SIG-M5 treated with dmso at 0.1 percent for 504 hours (cell line): ENCODE data around the gene WNT16.

Experiments
- DNase-seq: peaks from one replicate; lab custom pipeline; 2025; ENCODE audit not compliant: unreplicated experiment; lab: John Stamatoyannopoulos, UW

WNT16 gene

GRCh38 chr7:121390109-121390508, 61.3 kb downstream of the WNT16 start:
- no peak for DNase-seq

- no peak for DNase-seq
Observed at GRCh38 chr7:121390617-121391016, 61.8 kb downstream of the WNT16 start.
